ENCODE measurements around the gene RFX2.
"Not testable (repeated sequence)": the region's sequence is repeated elsewhere in the genome, so short reads cannot be mapped to it uniquely, and the experiment has no call there.

The RFX2 gene

DNA sequence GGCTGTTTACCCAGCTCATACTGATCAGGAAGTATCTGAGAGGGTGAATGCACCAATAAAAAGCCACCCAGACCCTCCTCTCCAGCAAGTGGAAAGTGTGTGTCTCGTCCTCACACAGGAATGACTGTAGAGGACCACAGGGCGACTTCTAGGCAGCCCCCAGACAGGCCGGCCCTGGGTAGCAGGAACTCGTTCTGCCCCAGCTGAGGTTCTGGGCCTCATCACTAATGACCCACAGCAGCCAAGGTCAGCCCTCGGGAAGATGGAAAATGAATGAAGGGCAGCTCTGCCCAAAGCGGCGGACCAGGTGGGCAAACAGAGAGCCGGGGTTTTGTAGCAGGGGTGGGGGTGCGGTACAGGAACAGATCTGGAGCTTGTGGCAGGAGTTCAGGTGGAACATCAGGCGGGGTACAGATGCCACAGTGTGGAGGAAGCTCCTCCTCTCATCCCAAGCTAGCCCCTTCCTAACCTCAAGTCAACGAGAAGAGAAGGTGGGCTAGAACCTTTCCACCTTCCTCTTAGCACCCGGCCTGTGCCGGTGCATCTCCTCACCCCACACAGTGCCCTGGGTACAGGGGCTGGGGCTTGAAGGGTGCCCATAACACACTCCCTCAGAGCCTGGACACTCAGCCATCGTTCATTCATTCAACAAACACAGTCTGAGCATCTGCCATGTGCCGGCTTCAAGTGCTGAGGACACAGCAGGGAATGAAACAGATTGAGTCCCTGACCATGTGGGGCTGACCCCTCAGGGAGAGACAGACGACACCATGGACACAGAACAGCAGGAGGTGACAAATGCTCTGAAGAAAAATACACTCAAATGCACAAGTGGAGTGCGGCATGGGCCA is 36.2 kb downstream of the RFX2 start:
- no peak for DNase-seq

DNA sequence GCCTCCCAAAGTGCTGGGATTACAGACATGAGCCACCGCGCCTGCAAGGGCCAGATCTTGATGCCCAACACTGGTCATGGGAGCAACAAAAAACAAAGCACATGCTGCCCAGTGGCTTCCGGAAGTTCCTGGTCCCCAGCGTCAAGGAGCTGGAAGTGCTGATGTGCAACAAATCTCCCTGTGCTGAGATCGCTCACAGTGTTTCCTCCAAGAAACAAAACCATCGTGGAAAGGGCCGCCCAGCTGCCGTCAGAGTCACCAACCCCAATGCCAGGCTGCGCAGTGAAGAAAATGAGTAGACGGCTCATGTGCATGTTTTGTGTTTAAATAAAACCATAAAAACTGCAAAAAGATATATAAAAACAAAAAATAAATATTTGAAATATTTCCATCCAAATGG is 37.1 kb downstream of the RFX2 start:
- DNase-seq, result not testable (repeated sequence)

DNA sequence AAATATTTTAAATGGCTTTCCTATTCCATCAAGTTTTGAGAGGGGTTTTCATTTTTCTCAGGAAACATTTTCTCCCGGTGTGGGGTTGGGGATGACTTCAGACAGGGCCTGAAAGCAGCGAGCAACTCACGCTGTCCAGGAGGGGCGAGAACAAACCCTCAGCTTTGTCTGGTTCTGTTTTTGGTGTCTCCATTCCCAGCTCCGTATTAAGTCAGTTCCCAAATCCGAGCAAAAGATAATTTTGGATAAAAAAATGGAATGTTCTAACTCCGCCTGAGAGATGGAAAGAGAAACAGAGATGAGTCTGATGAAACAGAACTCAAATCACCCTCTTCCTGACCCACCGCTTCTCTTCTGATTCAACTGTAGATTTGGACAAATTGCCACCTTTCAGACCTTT is 38.4 kb downstream of the RFX2 start:
- no peak for DNase-seq

DNA sequence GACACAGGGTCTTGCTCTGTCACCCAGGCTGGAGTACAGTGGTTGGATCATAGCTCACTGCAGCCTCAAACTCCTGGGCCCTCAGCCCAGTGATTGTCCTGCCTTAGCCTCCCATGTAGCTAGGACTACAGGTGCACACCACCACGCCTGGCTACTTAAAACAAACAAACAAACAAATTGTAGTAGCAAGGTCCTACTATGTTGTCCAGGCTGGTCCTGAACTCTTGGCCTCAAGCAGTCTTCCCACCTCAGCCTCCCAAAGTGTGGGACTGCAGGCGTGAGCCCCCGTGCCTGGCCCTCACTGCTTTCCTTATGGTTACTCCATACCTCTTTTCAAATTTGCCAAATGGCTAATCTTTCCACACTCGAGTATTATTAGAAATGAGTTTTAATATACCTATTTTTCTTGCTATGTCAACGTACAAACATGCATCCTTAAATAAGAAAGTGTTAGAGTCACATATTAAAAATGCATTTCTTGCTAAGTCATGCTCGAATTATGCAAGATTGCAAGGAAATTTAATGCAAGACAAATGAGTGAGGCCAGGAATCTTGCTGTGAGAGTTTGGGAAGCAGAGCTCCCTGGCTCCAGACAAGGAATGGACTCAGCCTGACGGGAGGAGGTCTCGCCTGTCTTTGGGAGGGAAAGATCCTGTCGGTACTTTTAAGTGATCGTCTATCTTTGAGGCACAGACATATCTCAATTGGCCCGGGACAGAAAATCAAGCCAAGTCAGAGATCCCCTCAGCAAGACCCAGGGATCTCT is 39.4 kb downstream of the RFX2 start:
- no peak for DNase-seq

DNA sequence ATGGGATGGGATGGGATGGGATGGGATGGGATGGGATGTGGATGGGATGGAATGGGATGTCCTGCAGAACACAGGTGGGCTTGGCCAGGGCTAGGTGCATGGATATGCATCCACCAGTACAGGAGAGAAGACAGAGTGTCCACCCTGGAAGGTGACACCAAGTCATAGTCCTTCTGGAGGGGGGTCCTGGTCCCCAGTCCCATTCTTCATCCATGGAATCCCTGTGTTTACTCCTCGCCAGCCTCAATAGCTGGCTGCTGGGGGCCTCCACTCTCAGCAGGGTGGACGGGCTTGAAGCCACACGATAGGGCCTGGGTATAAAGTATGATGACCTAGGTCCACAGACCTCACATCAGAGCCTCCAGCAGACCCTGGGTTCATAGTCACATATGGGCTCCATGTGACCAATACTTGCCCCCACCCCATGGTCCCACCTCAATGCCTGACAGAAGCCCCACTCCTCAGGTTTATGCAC is 40.1 kb downstream of the RFX2 start:
- no peak for DNase-seq

DNA sequence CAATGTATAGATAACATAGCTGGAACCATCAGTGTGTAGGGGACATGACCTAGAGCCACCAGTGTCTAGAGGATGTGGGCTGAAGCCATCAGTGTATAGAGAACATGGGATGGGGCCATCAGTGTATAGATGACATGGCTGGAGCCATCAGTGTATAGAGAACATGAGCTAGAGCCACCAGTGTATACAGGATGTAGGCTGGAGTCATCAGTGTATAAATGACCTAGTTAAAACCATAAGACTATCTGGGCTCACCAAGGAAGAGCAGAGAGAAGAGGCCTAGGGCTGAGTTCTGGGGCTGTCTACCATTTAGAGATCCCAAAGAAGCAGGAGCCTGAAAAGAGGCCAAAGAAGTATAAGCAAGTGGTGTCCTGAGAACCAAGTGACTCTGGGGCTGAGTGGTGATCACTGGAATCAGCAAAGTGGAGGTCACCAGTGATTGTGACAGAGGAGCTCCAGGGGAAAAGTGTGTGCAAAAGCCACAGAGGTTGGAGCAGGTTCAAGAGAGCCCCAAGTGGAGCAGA is 41.0 kb downstream of the RFX2 start:
- no peak for DNase-seq

DNA sequence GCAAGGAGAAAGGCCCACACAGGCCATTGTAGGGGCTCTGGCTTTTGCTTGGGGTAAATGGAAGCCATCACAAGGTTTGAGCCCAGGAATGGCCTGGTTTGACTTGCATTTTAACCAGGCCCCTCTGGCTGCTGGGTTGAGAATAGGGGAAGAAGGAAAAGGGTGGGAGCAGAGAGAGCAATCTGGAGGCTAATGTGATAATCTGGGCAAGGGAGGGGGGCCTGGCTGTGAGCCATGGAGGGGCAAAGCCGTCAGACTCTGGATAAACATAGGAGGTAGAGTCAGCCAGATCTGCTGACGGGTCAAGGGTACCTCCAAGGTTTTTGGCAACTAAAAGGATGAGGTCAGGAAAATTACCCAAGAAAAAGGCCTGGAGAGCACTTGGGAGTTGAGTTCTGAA is 41.6 kb downstream of the RFX2 start:
- no peak for DNase-seq

DNA sequence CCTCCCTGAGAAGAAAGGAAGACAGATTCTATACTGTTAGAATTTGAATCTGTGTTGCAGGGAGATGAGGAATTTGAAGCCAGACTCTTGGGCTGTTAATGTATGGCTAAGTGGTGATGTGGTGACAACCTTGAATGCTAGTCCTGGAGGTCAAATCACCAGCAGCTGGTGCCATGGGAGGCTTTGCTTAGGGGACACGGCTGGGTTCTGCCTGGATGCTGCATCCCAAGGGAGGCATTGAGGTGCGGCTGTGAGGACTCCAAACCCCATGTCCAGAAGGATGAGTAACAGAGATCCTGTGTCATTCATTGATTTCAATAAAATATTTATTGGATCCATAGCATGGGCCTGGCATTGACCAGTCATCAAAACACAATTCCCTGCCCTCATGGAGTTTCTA is 42.3 kb downstream of the RFX2 start:
- no peak for DNase-seq

DNA sequence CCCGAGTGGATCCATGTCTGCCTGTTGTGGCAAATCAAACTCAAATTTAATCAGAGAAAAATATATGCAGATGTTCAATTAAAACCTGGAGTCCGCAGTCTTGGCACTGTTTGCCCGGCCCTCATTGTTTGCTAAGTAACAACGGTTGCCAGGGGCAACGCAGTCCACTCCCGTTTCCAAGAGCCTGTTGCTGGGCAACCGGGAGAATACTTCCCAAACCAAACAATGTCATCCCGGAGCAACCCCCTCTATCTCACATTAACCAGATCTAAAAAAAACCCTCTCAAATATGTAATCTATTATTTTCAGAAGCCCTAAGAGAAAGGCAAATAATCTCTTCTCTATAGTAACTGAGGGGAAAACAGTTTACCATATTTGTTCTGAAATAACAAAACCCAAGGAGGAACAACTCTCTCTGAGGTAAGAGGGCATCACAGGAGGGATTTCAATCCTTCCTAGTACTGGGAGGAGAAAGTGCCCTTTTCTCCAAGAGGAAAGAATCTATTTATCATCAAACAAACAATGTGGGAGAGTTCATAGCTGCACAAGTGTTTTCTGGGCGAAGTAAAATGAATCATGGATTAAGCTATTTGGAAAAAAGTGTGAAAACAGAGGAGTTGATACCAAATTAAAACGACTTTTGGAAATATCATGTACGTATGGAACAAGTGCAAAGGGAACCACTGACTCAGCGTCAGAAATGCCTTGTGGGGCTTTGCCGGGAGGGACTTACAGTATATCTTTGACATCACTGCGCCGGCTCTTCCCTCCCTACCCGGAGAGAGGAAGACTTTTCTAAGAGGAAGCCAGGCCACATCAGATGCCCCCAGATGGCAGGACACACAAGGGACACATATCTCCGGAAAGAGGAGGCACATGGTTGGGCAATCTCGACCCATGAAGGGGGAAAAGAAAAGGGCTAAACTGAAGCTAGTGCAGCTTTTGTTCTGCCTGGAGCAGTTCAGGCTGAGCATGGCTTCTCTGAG is 43.3 kb downstream of the RFX2 start:
- DNase-seq, result no peak

DNA sequence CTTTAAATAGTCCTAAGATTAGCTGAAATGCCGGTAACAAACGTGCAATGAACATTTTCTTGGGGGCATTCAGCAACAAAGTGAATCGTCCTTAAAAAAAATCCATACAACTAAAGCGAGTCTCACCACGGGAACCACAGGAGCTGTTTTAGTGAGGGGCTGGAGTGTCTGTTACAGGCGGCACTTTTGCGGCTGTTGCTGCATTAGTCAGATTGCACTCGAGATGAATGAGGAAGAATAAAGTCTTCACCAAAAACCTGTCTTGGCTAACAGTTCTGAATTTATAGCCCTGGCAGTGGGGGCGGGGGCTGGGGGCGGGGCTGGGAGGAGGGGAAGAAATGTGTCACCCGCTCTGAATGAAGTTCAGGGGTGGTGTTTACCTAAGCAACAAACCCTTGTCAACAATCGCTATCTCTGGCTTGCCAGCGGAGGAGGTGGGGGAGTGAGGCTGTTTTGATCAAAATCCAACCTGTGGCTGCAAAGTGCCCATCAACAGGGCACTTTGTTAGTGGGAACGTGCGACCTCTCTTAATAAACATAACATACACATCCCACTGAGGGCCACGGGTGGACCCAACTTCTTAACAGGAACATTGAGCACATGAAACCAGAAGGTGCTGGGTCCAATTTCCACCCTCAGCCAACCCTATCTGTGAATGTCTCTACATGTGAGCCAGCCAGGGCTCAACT is 44.5 kb downstream of the RFX2 start:
- DNase-seq, result no peak

DNA sequence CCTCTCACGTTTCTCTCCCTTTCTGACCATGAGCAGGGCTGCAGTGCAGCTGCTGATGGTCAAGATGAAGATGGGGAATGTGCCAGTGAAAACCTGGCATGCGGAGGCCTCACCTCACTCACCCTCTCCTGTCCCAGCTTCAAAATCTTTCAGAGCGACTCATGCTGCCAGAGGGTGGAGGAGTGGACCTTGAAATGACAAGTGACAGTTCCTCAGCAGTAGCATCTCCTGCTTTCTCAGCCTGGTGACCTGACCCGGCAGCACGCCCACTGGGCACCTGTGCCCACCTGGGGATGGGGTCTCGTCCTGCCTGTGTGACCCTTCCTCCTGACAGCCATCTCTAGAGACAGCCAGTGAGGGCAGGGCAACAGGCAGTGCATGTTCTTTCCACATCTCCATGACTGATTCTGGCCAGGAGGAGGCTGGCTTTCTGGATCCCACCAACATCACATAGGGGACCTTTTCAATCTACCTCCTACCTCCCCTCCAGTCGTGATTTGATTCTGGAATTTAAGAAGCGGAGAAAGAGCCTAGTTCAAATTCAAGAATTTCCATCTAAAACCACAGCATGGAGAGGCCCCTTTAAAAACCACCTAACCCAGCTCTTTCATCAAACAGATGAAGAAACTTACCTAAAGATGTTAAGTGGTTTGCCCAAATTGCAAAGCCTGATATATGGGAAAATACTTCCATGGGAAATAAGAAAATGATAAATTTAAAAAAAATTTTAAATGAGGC is 45.8 kb downstream of the RFX2 start:
- peak; percentile 53 for DNase-seq

DNA sequence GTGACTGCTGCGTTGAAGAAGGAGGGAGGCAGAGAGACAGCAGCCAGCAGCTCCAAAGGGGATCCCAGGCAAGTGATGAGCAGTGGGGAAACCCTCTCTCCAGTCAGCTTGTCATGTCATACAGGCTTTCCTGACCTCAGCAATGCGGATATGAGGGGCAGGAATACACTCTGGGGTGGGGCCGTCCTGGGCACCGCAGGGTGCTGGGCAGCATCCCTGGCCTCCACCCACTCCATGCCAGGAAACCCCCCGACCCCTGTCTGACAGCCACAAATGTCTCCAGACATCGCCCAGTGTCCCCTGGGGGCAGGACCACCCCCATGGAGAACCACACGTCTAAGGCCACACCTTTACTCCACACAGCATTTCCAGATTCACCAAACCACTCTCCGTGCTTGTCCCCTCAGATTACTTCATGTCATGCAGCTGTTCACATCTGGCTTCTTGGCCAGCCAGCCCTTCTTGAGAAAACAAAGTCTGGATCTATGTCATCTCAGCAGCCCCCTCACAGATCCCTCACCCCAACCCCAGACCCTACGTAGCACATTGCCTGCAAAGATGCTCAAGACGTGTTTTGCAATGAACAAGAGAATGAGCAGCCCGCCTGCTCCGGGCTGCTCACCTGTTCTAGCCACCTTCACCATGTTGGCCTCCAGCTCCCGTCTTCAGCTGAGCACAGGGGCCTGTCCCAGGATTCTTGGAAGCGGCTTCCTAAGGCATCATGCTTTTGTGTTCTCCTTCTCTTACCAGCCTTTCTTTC is 46.5 kb downstream of the RFX2 start:
- no peak for DNase-seq

DNA sequence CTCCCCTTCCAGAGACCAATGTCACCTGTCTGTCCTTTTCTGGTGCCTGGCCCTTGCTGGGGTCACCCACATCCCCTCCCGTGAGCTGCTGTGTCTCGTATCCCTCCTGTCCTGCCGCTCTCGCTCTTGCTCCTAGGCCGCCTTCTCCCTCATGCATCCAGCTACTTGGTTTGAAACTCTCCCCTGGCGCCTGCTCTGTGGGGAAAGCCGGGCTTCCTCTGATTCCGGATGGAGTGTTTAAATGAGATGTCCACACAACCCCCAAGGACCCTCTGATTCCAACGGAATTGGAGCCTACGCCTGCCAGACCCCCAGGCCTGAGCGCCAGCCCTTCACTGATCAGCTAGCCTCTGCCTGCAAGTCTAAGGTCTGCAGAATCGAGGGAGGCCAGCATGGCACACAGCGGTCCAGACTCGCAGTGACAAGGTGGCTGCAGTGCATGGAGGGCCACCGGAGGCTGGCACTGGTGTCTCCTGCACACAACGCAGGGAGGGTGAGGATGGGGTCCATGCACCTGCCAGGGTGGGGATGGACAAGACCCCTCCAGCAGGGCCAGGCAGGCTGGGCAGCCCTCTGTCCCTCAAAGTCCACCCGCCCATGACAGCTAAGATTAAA is 47.2 kb downstream of the RFX2 start:
- DNase-seq, result no peak

DNA sequence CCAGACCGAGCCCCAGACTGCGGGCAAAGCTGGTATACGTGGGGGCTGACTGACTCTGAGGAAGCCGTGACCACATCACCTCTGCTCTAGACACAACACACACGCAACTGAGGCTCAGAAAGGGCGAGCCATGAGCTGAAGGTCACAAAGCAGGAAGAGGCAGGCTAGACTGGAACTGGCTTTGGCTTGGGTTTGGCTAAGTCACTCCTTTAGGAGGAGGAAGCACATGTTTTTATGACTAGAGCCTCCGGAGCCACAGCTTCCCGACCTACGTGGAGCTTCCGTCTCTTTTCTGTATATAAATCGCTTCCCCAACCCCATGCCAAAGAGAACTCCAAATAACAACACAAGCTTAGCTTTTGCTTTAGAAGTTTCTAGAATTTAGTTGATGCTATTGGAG is 48.0 kb downstream of the RFX2 start:
- no peak for DNase-seq

DNA sequence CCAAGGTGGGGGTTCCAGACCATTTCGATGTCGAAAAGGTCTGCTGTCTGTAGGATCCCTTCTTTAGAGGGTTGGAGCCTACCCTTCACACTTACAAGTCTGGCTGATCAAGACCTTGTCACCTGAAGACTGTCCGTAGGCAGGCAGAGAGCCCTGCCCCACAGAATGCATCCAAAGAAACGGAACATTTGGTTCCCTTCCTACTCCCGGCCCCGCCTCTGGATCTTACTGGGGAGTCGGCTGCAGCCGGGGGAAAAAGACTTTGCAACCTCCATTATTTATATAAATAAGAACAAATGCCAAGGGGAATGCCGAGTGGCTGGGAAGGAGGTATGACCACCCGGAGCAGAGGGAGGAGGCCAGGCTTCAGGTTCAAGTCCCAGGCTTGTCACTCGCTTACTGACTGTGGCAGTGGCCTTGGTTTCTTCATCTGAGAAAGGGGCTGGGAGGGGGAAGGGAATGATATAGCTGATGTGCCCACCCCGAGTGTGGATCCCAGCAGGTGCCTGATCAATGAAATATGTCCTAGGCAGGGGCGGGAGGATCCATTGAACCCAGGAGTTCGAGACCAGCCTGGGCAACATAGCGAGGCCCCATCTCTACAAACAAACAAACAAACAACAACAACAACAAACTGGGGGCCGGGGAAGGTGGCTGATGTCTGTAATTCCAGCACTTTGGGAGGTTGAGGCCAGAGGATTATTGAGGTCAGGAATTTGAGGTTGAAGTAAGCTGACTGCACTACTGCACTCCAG is 48.7 kb downstream of the RFX2 start:
- no peak for DNase-seq

DNA sequence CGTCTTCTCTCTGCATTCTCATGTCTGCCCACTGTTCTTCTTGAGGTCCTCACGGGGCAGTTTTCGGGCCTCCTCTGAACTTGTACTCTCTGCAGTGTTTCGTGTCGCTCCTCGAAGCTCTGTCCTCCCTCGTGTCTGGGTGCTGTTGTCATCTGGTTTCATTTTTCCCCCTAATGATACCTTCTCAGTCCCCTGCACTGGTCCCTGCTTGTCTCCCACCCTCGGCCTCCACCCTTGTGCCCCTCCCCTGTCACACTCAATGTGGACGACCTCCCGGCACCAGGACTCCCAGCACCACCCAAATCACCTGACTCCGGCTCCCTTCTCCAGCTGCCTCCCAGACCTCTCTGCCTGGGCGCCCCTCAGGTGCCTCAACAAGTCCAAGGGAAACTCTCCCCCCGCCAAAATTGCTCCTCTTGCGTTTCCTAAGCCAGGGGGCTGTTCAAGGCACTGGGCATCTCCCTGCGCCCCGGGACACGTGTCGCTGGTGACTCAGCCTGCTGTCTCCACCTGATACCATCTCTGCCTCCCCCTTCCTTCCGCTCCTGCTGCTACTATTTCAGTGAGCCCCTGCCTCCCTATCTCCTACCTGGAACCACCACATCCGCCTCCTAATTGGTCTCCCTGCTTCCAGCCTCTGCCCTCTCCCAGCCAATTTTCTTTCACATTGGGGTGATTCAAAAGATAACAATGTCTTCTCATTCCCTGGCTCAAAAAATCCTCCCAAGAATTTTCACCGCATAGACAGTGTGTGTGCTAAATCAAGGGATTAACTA is 49.5 kb downstream of the RFX2 start:
- DNase-seq, result no peak

DNA sequence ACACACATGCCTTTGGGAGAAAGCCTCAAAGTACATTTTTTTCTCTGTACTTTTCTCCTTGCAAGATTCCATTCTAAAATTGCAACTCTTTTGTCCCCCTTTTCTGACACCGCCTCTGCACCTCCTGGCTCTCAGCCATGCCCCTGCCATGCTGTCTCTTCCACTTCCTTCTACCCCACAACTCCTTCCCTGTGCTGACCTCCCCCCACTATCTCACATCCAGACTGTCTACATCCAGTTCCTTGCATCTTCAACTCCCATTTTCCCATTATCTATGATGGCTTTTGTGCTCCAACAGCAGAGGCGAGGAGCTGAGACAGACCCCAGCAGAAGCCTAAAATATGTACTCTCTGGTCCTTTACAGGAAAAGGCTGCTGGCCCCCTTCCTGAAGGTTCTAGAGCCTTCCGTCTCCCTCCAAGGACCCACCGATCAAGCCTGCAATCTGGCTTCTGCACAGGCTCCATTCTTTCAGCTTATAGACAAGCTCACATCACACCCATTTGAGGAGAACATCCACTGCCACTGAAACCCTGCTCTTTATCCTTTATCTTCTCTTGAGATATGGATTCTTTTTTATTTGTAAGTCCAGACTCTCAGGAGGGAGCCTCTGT is 50.2 kb downstream of the RFX2 start:
- no peak for DNase-seq

DNA sequence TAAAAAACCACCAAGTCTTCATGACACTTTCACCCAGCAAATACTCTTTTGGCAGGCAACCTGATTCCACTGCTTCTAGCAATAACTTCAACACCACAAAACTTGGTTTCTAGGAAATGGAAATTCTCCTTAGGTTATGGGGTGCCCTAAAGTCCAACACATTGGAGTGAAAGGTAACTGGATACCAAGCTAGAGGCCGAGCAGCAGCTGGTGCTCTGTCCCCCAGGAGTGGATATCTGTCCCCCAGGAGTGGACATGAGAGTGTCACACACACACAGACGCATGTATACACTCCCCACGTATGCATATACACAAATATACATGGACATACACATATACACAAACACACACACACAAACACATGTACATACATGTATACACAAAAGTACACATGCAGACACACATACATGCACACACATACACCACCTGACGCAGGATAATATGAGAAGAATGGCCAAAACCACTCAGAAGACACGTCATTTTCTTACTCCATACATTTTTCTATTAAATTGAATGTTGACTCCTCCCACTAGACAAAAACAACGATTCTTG is 50.8 kb downstream of the RFX2 start:
- DNase-seq, result no peak
